K562 (cell line): ENCODE data around the gene EPHA2. TPM values are rescaled to one million over a fixed set of nuclear protein-coding genes. Genes with fewer than 3 reads are reported as not detected.
A peak's percentile ranks its signal among the peaks of the same experiment; 100 is the strongest.

Experiments
- BRD4 ChIP-seq: fragments of 200-600 bp; sonication (generic); IDR thresholded peaks from 2 replicates; pipeline ENCODE4 v1.6.1; 2017; ENCODE audit warnings: inconsistent platforms
- BRD9 ChIP-seq: fragments of 450-650 bp; IDR thresholded peaks from 2 replicates; pipeline ENCODE4 v1.6.1; 2018; ENCODE audit warnings: low read depth; ENCODE audit not compliant: partially characterized antibody
- CBX5 ChIP-seq: IDR thresholded peaks from 2 replicates; pipeline ENCODE4 v1.6.1; 2014; ENCODE audit warnings: low read depth, borderline replicate concordance
- CHCHD3 ChIP-seq: fragments of 250-450 bp; sonication (Bioruptor Pico); IDR thresholded peaks from 2 replicates; pipeline ENCODE4 v2.1.2; 2022; ENCODE audit warnings: mild to moderate bottlenecking
- EGR1 ChIP-seq: fragments of 450-650 bp; conservative IDR thresholded peaks from 2 replicates; pipeline ENCODE4 v1.6.1; 2017; ENCODE audit warnings: mild to moderate bottlenecking
- FOXJ2 ChIP-seq: fragments of 200-800 bp; sonication (Bioruptor generic); IDR thresholded peaks from 2 replicates; pipeline ENCODE4 v1.6.1; 2016; ENCODE audit warnings: missing genetic modification characterization, missing compliant biosample characterization
- HDAC6 ChIP-seq: IDR thresholded peaks from 2 replicates; pipeline ENCODE4 v1.6.1; 2012; ENCODE audit warnings: low read depth, mild to moderate bottlenecking, control low read depth, inconsistent platforms, low read length, moderate library complexity
- JUND ChIP-seq, 2 experiments: IDR thresholded peaks; 2 replicates in 1 of 2; 3 replicates in 1 of 2; pipeline ENCODE4 v1.6.1; 2011; ENCODE audit warnings: borderline replicate concordance in 2 of 2, low read depth in 2 of 2, low read length in 2 of 2, improper control_type of control experiment in 1 of 2, missing biosample characterization in 1 of 2, missing genetic modification characterization in 1 of 2, missing genetic modification reagents in 1 of 2
- KDM1A ChIP-seq, 2 experiments: fragments of 450-650 bp; IDR thresholded peaks; 2 replicates each; pipeline ENCODE4 v1.6.1; 2016; ENCODE audit warnings: mild to moderate bottlenecking in 2 of 2
- MYNN ChIP-seq, 2 experiments: sonication (generic); formaldehyde crosslinking in 1 of 2; IDR thresholded peaks; 2 replicates each; pipeline versions ENCODE4 v1.5.0 to v1.6.1; 2016 to 2020; ENCODE audit warnings: antibody characterized with exemption in 1 of 2, missing genetic modification reagents in 1 of 2
- POLR3G ChIP-seq: IDR thresholded peaks from 2 replicates; pipeline ENCODE4 v1.6.1; 2011; ENCODE audit not compliant: insufficient read length, insufficient replicate concordance; ENCODE audit errors: extremely low read depth
- PRMT5 ChIP-seq: sonication (generic); formaldehyde crosslinking; IDR thresholded peaks from 2 replicates; pipeline ENCODE4 v1.5.0; 2020; ENCODE audit warnings: missing genetic modification reagents
- PURB ChIP-seq: sonication (generic); formaldehyde crosslinking; IDR thresholded peaks from 2 replicates; pipeline ENCODE4 v1.9.0; 2021; ENCODE audit warnings: low read depth, mild to moderate bottlenecking, missing genetic modification reagents
- SMARCA5 ChIP-seq: fragments of 450-650 bp; IDR thresholded peaks from 2 replicates; pipeline ENCODE4 v1.6.1; 2016
- SNIP1 ChIP-seq: fragments of 450-650 bp; IDR thresholded peaks from 2 replicates; pipeline ENCODE4 v1.7.1; 2017; ENCODE audit warnings: low read depth, mild to moderate bottlenecking
- SRSF1 ChIP-seq: fragments of 200-400 bp; formaldehyde crosslinking; IDR thresholded peaks from 2 replicates; pipeline ENCODE4 v1.6.1; 2017; ENCODE audit warnings: mild to moderate bottlenecking, low read depth, low read length, moderate library complexity
- TCF7L2 ChIP-seq: fragments of 150-350 bp; IDR thresholded peaks from 2 replicates; pipeline ENCODE4 v1.6.1; 2016; ENCODE audit warnings: low read depth, mild to moderate bottlenecking, low read length, moderate library complexity
- ZNF3 ChIP-seq: fragments of 250-450 bp; sonication (Bioruptor Pico); IDR thresholded peaks from 2 replicates; pipeline ENCODE4 v1.5.0; 2021; ENCODE audit warnings: mild to moderate bottlenecking, moderate library complexity
- ZNF551 ChIP-seq: fragments of 250-450 bp; sonication (Bioruptor Pico); IDR thresholded peaks from 2 replicates; pipeline ENCODE4 v1.5.0; 2021; ENCODE audit warnings: mild to moderate bottlenecking, moderate library complexity
- ZNF668 ChIP-seq: fragments of 250-450 bp; sonication (Bioruptor Pico); IDR thresholded peaks from 2 replicates; pipeline ENCODE4 v1.8.0; 2022; ENCODE audit warnings: mild to moderate bottlenecking, inconsistent platforms
- ZNF764 ChIP-seq: fragments of 250-450 bp; sonication (Bioruptor Pico); IDR thresholded peaks from 2 replicates; pipeline ENCODE4 v1.4.0; 2020; ENCODE audit warnings: low read depth, mild to moderate bottlenecking, moderate library complexity
- polyA plus RNA-seq, 8 experiments: library from polyadenylated mRNA; depleted of rRNA in 4 of 8; stranded (reverse) in 5 of 8; unstranded in 3 of 8; fragments of >200 nt; fragmentation: Nextera tagmentation in 2 of 8; fragmentation: Illumina TruSeq in 1 of 8; extraction: Ambion mirVana in 2 of 8; extraction: Trizol in 1 of 8; gene quantifications; 2 replicates each; pipeline versions ENCODE4 v1.2.1 to v1.2.3, GENCODE V29; 2011 to 2014; ENCODE audit warnings: inconsistent platforms in 1 of 8, missing spikeins in 1 of 8
- total RNA-seq, 7 experiments: library from RNA; depleted of rRNA in 6 of 7; stranded (reverse); fragments of >200 nt in 6 of 7; fragmentation: Illumina TruSeq in 2 of 7; extraction: Trizol in 2 of 7; gene quantifications; 2 replicates each; pipeline versions ENCODE4 v1.2.1 to v1.2.3, GENCODE V29; 2011 to 2021; ENCODE audit warnings: low replicate concordance in 1 of 7
- TF ChIP-seq, protein P1 (sequence below): sonication (generic); formaldehyde crosslinking; IDR thresholded peaks from 2 replicates; pipeline ENCODE4 v1.4.0; 2020; ENCODE audit warnings: mild to moderate bottlenecking, missing genetic modification reagents
- TF ChIP-seq, protein P2 (sequence below): sonication (generic); IDR thresholded peaks from 2 replicates; pipeline ENCODE4 v1.6.1; 2016
- TF ChIP-seq, protein P3 (sequence below): sonication (generic); formaldehyde crosslinking; IDR thresholded peaks from 2 replicates; pipeline ENCODE4 v1.8.0; 2022; ENCODE audit warnings: mild to moderate bottlenecking, missing genetic modification reagents
- TF ChIP-seq, protein P4 (sequence below): fragments of 450-650 bp; formaldehyde crosslinking; IDR thresholded peaks from 2 replicates; pipeline ENCODE4 v1.4.0; 2020; ENCODE audit warnings: mild to moderate bottlenecking, mixed read lengths

The EPHA2 gene
- total and polyA plus RNA-seq, 9 of the 15 experiments (the other 6 are each of a cell fraction or from before 2014, with no cell fraction given), result 0.04 to 0.40 (median 0.07) TPM; not detected in 4

DNA sequence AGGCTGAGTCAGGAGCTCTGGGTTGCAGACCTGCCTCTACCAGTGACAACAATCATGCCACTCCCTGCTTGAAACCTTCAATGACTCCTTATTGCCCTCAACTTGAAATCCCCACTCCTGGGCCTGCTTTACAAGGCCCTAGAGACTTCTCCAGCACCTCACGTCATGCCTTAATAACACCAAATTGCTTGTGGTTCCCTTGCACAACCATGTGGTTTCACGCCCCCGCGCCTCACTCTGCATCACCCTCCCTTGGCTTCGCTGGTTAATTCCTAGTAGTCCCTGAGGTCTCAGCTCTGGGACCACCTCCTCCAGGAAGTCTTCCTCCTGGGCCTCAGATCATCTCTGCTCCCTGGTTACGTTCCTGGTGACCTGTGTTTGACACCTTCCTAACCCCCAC is 33.0 kb downstream of the EPHA2 start (continued):
- TF ChIP-seq ZNF3 (CRISPR knock-in tag) (no peak), PRMT5 (CRISPR knock-in tag) (no peak), HDAC6 (no peak), SMARCA5 (no peak), ZNF668 (CRISPR knock-in tag) (no peak), KDM1A (IDR thresholded peaks at IDR 0.05) (peak; percentile 11 to 42; a peak in 2 of 4 replicates), BRD9 (no peak), FOXJ2 (tag) (no peak), TCF7L2 (no peak), CHCHD3 (CRISPR knock-in tag) (no peak), MYNN (IDR thresholded peaks at IDR 0.05) (no peak), MYNN (CRISPR knock-in tag; IDR thresholded peaks at IDR 0.05) (no peak), ZNF764 (CRISPR knock-in tag) (no peak), CBX5 (no peak), SRSF1 (no peak), SNIP1 (no peak), PURB (CRISPR knock-in tag) (no peak), POLR3G (no peak), JUND (IDR thresholded peaks at IDR 0.05; ENCODE audit: borderline replicate concordance, low read depth, low read length) (0 out of 2 replicates have a peak, but pooled peaks have one; percentile 32), JUND (tag; IDR thresholded peaks at IDR 0.05; ENCODE audit: borderline replicate concordance, low read depth, low read length) (peak; percentile 17; the same call in 1 of the 3 replicates), ZNF551 (CRISPR knock-in tag) (no peak), BRD4 (no peak), EGR1 (peak; percentile 94)
- TF ChIP-seq, protein P1, sequence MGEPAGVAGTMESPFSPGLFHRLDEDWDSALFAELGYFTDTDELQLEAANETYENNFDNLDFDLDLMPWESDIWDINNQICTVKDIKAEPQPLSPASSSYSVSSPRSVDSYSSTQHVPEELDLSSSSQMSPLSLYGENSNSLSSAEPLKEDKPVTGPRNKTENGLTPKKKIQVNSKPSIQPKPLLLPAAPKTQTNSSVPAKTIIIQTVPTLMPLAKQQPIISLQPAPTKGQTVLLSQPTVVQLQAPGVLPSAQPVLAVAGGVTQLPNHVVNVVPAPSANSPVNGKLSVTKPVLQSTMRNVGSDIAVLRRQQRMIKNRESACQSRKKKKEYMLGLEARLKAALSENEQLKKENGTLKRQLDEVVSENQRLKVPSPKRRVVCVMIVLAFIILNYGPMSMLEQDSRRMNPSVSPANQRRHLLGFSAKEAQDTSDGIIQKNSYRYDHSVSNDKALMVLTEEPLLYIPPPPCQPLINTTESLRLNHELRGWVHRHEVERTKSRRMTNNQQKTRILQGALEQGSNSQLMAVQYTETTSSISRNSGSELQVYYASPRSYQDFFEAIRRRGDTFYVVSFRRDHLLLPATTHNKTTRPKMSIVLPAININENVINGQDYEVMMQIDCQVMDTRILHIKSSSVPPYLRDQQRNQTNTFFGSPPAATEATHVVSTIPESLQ (CRISPR knock-in tag), result no peak
- TF ChIP-seq, protein P2, sequence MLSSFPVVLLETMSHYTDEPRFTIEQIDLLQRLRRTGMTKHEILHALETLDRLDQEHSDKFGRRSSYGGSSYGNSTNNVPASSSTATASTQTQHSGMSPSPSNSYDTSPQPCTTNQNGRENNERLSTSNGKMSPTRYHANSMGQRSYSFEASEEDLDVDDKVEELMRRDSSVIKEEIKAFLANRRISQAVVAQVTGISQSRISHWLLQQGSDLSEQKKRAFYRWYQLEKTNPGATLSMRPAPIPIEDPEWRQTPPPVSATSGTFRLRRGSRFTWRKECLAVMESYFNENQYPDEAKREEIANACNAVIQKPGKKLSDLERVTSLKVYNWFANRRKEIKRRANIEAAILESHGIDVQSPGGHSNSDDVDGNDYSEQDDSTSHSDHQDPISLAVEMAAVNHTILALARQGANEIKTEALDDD, result peak; percentile 79; the same call in 1 of the 2 replicates
- TF ChIP-seq, protein P3, sequence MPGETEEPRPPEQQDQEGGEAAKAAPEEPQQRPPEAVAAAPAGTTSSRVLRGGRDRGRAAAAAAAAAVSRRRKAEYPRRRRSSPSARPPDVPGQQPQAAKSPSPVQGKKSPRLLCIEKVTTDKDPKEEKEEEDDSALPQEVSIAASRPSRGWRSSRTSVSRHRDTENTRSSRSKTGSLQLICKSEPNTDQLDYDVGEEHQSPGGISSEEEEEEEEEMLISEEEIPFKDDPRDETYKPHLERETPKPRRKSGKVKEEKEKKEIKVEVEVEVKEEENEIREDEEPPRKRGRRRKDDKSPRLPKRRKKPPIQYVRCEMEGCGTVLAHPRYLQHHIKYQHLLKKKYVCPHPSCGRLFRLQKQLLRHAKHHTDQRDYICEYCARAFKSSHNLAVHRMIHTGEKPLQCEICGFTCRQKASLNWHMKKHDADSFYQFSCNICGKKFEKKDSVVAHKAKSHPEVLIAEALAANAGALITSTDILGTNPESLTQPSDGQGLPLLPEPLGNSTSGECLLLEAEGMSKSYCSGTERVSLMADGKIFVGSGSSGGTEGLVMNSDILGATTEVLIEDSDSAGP (CRISPR knock-in tag), result no peak
- TF ChIP-seq, protein P4, sequence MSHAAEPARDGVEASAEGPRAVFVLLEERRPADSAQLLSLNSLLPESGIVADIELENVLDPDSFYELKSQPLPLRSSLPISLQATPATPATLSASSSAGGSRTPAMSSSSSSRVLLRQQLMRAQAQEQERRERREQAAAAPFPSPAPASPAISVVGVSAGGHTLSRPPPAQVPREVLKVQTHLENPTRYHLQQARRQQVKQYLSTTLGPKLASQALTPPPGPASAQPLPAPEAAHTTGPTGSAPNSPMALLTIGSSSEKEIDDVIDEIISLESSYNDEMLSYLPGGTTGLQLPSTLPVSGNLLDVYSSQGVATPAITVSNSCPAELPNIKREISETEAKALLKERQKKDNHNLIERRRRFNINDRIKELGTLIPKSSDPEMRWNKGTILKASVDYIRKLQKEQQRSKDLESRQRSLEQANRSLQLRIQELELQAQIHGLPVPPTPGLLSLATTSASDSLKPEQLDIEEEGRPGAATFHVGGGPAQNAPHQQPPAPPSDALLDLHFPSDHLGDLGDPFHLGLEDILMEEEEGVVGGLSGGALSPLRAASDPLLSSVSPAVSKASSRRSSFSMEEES, result no peak
